IPS DF 19.7 (cell line): ENCODE measurements around the gene SLC15A1.
"Not testable (repeated sequence)": the region's sequence is repeated elsewhere in the genome, so short reads cannot be mapped to it uniquely, and the experiment has no call there.

ENCODE experiments used
- DNase-seq: peaks from one replicate; pipeline ENCODE4 v3.0.0-alpha.2; 2013; ENCODE audit warnings: low read depth, low spot score

SLC15A1 gene

DNA sequence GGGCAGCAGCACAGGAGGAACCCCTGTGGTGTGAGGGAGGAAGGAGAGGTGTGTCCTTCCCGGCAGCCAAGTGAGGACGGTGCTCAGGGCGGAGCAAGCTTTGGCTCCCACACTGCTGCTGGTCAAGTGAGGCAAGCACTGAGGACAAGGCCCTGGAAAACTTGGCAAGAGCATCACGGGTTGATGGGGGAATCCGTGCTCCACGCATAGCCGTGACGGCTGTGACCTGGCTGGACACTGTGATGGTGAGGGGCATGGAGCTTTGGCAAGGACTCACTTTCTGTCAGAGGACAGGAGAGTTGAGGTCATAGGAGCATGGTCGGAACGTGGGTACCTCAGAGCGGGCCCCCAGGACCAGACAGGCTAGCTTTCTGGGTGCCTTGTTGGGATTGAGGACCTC, 29.0 kb upstream of the SLC15A1 start:
- no peak for DNase-seq

DNA sequence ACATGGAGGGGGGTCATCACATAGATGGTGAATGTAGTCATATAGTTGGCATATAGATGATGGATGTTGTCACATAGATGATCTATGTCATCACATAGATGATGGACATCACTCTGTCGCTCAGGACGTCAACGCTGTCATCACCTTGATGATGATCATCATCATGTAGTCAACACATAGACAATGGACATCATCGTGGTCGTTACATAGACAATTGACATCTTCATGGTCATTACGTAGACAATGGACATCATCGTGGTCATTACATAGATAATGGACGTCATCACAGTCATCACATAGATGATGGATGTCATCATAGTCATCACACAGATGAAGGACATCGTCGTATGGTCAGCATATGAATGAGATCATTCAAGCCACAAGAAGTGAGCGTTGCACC, 28.6 kb upstream of the SLC15A1 start:
- no peak for DNase-seq

DNA sequence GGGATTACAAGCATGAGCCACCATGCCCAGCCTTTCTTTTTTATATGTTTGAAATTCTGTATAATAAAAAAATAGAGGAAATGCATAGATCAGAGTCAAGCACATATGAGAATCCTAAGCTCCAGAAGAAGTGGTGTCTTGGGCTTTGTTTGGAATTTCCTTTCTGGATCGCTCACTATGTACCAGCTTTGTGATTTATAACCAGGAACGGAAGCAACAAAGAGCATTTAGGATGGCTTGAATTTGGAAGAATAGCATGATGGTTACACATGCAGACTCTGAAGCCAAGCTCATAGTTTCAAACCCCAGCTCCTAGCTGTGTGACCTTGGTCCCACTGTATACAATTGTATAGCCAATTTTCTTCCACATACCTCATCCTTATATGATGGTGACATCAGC, 28.0 kb upstream of the SLC15A1 start:
- no peak for DNase-seq

DNA sequence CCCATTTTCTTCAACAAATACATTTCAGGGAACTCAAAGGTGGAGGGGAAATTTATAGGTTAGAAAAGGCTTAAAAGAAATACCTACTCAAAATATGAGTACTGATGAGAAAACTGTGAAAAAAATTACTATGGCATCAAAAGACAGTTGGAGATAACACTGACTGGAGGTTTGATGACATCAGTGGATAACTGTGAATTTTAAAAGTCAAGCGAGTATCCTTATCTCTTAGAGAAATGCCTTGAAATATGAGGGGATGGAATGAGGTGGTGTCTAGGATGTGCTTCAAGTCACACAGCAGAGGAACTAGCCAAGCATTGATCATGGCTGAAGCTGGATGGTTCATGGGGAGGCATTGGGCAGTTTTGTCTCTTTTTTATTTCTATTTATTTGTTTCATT, 27.2 kb upstream of the SLC15A1 start:
- DNase-seq, result no peak

DNA sequence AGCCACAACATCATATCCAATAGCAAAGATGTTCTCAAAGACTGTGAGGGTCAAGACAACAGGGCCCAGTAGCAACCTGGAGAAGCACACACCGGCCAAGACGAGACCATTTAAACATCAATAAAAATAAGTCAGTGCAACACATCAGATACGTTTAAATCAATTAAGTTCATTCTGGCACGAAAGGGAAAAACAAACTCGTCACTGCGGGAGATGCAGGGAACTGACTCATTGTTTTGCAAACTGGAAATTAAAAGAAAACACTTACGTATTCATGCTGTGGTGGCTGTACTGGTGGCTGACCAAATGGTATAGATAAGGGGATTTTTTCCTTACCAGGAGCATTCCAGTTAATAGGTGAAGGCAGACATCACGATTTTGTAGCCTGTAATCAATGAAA, 26.3 kb upstream of the SLC15A1 start:
- DNase-seq, result no peak

DNA sequence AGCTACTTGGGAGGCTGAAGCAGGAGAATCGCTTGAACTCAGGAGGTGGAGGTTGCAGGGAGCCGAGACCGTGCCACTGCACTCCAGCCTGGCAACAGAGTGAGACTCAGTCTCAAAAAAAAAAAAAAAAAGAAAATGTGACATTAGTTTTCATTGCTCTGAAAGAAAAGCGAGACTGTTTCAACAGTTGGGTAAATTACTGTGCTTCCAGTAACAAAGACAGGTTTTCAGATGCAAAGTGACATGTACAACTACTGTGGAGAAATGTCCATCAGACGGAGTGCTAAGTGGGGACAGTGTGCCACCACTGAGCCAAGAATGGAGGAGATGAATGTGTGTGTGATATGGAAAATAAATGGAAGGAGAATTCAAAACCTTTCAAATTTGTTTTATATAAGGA, 24.2 kb upstream of the SLC15A1 start:
- DNase-seq, result no peak

DNA sequence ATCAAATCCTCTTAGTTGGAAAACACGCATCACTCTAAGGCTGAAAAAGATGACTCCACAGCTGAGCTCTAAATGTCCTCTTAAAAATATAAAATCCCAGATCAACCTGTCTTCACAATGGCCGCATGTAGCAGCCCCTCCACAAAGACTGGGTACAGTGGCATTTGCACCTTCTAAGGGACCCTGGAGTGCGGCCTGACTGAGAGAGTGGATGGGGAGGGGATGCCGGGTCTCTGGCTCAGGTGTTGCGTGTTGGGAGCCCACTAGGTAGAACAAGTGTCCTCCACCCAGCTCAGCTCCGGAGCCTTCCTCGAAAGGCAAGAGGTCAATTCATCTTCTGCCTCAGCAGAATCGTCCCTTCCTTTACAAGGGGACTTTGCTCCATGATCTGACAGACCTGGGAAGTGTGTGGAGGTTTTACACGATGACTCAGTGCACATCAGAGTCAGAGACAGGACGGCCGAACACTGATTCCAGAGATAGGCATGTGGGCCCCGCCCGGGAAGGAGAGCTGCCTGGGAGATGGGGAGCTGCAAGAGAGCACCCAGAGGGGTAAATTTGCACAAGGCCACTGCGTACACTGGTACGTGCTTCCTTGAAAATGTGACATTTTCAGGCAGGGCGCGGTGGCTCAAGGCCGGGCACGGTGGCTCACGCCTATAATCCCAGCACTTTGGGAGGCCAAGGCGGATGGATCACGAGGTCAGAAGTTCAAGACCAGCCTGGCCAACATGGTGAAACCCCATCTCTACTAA, 23.5 kb upstream of the SLC15A1 start:
- DNase-seq, result no peak

DNA sequence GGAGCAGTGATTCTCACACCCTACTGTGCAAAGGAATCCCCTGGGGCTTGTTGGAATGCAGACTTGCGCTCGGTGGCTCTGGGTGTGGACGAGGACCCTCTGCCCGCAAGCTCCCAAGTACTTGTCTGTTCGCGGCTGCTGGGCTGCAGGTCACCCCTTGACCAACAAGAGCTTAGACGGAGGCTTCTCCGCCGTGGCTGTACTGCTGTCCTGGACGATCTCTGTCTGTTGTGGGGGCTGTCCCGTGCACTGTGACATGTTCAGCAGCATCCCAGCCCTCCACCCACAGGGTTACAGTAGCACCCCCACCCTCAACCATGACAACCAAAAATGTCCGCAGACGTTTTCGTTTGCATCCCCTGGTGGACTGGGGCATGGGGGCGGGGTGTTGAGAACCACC, 22.9 kb upstream of the SLC15A1 start:
- DNase-seq, result no peak

DNA sequence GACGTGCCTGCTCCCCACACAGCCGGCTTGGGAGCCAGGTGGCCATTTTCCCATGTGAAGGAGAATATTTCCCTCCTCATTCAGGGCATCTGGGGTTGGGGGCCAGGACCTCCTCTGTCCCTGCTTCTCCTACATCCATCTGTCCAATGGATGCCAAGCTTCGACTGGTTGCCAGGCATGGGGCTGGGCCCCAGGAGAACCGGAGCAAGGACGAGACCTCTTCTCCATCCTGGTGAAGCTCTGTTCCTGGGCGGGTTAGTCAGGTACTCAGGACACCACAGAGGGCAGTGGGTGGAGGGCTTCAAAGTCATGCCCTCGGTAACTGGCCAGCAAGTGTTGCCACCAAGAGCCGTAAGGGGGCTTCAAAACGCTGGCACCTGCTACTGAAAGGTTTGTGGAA, 22.3 kb upstream of the SLC15A1 start:
- DNase-seq, result no peak

DNA sequence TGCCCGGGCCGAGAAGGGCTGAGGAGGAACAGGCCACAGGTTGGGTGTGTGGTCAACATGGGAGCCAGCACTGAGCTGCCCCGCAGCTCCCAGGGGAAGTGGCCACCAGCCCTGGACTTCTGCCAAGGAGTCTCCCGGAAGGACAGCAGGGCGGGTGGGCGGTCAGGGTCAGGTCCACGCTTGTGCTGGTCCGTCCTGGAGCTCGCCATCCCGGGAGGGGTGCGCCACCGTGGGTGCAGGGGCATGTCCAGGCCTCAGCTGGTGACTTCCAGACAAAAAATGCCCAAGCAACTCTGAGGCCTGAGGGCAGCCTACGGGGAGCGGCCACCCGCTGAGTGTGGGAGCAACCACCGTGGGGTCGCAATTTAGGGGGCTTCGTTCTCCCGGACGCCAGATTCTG, 21.4 kb upstream of the SLC15A1 start:
- DNase-seq, result no peak

DNA sequence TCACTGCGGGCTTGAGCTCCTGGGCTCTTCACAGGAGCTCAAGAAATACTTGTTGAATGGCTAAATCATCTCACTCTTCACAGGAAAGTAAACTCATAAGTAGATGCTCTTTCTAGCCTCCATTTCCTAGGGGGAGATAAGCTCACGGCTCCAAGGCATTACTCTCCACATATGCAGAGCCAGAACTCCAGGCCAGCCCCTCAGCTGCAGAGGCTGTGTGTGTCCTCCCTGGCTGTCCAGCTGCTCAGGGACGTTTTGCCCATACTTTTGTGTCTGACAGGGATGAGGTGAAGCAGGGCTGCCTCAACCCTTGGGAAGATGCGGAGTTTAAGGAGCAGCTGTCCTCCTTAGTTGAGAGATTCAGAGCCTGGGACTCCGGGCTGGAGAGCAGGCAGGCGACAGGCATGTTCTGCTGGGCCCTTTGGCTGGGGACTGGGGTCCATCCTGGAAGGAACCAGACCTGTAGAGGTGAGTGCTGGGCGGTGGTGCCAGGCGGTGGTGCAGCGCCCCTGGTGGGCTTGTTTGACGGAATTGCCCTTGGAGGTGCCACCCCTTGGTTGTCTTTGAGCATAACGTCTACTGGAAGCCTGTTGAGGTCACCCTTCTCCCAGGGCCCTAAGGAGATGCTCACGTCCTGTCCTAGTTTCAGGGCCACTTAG, 20.5 kb upstream of the SLC15A1 start:
- DNase-seq, result no peak

DNA sequence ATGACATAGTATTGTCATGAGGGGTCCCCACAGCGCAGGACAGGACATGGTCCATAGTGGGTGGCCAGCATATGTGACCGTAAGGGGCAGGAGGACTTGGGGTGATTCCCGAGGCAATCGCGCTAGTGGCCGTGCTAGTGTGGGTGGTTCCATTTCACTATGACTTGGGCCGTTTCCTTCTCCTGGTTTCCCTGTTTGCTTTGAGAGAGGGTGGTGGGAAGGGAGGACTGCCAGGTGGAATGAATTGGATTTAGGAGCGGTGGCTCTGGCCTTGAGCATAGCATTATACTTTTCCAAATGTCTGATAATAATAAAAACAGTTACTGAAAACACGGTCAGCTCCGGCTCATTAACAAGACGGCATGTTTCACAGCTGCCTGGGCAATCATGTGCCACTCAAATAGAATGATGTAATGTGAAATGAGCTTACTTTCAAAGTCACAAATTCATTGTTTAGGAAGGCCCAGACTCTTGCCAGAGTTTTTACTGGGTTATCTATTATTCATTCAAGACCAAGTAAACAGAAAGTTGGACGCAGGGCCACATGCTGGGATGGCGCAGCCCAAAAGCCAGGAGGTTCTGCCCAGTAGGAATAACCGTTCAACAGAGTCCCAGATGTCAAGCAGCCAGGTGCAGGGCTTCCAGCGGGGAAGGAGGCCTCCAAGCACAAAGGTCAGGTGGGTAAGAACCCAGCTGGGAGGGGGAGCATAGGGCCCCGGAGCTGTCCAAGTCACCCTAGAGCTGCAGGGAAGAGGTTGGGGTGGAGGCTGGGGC, 19.6 kb upstream of the SLC15A1 start:
- DNase-seq, result no peak

DNA sequence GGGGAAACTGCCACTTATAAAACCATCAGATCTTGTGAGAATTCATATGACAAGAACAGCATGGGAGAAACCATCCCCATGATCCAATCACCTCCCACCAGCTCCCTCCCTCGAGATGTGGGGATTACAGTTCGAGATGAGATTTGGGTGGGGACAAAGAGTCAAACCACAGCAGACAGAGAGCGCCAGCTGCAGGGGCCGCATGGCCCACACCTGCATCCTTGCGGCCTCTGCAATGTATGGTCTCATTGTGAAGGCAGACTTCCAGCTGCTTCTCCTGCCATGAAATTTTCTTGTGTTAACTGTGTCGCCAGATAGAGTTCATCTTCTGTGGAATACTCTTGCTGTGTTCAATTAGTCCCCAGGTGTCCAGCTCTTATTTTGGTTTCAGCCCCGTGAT, 17.3 kb upstream of the SLC15A1 start:
- DNase-seq, result no peak

DNA sequence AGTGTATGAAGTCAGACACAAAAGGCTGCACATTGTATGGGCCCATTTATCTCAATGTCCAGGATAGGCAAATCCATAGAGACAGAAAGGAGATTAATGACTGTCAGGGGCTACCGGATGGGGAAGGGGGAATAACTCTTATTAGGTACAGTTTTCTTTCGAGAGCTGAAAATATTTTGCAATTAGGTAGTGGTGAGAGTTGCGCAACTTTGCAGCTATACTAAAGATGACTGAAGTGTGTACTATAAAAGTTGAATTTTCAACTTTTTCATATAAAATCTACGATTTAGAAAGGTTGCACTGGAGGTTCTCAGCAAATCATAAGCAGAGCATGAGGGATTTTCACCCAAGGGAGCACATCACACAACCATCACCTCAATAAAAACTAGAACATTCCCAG, 16.1 kb upstream of the SLC15A1 start:
- DNase-seq, result no peak

DNA sequence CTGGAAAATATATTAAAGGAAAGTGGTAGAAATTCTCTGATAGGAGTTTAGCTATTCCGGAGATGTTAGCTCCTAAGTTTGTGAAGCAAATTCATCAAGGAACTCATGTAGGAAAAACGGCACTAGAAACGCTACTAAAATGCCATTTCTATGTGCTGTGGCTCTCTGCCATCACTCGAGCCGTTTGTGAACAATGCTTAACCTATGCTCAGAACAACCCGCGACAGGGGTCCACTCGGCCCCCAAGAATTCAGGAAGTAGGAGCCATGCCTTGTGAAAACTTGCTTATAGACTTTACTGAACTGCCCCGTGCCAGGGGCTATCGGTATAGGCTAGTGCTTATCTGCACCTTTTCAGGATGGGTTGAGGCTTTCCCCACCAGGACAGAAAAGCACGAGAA, 14.2 kb upstream of the SLC15A1 start:
- DNase-seq, result no peak

DNA sequence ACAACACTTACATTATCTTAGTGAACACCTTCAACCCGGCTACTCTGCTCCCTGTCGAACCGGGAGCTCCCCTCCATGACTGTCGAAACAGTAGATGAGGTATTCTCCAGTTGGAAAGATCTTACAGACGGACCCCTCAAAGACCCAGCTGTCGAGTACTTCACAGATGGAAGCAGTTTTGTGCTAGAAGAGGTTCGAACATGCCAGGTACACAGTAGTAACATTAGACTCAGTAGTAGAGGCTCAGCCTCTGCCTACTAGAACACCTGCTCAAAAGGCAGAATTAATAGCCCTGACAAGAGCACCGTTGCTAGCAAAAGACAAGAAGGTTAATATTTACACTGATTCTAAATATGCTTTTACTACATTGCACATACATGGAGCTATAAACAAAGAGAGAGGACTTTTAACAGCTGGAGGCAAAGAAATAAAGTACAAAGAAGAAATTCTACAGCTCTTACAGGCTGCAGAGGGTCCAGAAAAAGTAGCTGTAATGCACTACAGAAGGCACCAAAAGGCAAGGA, 13.6 kb upstream of the SLC15A1 start:
- DNase-seq, result no peak

DNA sequence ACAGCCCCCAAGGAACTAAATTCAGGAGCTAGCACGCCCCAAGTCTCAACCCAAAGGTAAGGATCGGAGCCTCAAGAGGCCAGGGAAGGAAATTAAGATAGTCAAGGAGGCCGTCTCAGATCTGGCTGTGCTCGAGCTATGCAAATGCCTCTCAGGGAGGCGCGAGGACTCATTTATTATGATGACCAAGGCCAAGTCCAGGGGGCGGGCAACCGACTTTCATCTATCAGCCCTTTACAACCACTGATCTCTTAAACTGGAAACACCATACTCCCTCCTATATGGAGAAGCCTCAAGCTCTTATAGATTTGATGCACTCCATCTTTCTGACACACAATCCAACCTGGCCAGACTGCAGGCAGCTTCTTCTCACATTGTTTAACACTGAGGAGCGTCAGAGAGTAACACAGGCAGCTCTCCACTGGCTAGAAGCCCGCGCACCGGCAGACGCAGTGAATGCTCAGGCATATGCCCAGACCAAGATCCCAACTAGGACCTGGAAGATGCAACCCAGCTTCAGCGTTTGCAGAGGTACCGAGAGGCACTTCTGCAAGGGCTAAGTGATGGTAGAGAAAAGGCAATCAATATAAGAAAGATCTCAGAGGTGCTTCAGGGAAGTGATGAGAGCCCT, 9.6 kb upstream of the SLC15A1 start:
- DNase-seq, result no peak

DNA sequence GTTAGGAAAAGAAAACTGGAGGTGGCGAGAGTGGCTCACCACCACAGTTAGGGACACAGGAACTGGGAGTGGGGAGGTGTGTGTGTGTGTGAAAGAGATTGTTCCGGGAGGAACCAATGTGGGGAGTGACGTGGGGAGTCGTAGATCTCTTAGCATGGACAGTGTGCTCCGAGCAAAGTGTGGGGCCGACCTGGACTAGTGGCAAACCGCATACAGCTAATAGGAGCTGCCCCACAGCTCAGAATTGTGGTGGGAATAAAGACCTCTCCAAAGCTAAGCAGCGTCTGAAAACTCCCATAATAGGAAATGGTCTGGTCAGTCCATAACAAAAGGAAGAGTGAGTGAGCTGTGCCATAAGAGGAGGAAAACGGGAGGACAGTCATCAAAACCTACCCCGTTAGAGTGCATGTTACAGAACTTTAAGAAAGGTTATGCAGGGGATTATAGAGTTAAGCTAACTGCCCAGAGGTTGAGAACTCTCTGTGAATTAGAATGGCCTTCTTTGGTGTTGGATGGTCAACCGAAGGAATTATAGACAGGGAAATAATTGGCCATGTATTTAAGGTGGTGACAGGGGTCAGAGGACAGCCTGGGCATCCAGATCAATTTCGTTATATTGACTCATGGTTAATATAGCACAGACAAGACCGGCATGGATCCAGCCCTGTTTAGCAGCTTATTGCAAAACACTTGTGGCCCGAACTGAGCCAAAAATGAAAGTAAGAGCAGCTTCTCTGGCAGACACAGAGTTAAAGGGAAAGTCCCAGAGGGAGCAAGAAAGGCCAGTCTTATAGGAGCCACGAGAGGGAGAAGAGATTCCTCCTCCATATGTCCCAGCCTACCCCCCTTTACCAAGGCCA, 8.9 kb upstream of the SLC15A1 start:
- no peak for DNase-seq

DNA sequence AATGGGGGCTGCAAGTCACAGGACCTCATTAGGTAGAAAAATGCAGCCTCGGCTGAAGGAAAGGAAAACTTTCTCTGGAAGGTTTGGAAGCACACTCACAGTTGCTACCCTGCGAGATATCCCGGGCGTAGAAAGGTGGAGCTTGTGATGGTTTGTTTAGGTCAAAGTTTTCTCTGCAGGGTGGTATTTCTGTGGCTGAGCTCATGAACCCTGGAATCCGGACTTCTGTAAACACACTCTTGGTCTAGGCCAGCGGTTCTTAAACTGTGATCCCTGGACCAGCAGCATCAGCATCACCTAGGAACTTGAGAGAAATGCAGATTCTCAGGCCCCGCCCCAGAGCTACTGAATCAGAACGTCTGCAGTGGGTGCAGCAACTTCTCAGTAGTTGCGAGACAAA, 3.3 kb upstream of the SLC15A1 start:
- no peak for DNase-seq

DNA sequence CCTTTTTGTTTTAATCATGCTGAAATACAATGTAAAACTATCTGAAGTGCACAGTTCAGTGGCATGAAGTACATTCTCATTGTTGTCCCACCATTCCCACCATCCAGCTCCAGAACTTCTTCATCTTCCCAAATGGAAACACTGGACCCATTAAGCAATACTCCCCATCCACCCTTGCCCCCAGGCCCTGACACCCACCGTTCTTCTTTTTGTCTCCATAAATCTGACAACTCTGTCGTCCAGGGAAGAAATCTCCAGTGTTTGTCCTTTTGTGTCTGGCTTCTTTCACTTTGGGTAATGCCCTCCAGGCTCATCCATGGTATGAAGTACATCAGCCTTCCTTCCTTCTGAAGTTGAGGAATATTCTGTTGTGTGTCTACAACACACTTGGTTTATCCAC, 2.6 kb upstream of the SLC15A1 start:
- no peak for DNase-seq

DNA sequence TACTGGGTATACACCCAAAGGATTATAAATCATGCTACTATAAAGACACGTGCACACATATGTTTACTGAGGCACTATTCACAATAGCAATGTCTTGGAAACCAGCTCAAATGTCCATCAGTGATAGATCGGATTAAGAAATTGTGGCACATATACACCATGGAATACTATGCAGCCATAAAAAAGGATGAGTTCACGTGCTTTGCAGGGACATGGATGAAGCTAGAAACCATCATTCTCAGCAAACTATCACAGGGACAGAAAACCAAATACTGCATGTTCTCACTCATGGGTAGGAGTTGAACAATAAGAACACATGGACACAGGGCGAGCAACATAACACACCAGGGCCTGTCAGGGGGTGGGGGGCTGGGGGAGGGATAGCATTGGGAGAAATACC, 2.0 kb upstream of the SLC15A1 start:
- DNase-seq, result not testable (repeated sequence)
